Neural progenitor cell (in vitro differentiated cells): ENCODE results near the gene ACAN.

ENCODE experiments used
- CTCF ChIP-seq: fragments of 200-600 bp; sonication (generic); IDR thresholded peaks from 2 replicates; pipeline ENCODE4 v1.5.1; 2017; ENCODE audit warnings: antibody characterized with exemption, mild to moderate bottlenecking
- EZH2 ChIP-seq: fragments of 200-600 bp; sonication (generic); IDR thresholded peaks from 2 replicates; pipeline ENCODE4 v1.6.1; 2017; ENCODE audit warnings: antibody characterized with exemption, mild to moderate bottlenecking, moderate library complexity

GRCh38 chr15:88839146-88839545 is 35.9 kb downstream of the ACAN start:
- no peak for TF ChIP-seq CTCF
- TF ChIP-seq EZH2: no peak
